Measurements from ENCODE around the gene DNM3. TPM values are rescaled to one million over a fixed set of nuclear protein-coding genes. Genes with fewer than 3 reads are reported as not detected.
"Not testable (repeated sequence)": the region's sequence is repeated elsewhere in the genome, so short reads cannot be mapped to it uniquely, and the experiment has no call there.

Gene DNM3
- total RNA-seq, 2 experiments from 2014 or later = 1.5 to 1.6 TPM

GRCh38 chr1:172055816-172056419 lies 214.6 kb downstream of the DNM3 start:
- H3K9me3 Mint-ChIP-seq (ENCODE audit: insufficient read depth); CTCF ChIA-PET; H3K4me3 Mint-ChIP-seq; H3K4me1 Mint-ChIP-seq (ENCODE audit: low read depth); H3K27ac Mint-ChIP-seq; ATAC-seq; H3K36me3 Mint-ChIP-seq (ENCODE audit: low read depth); H3K27me3 Mint-ChIP-seq (ENCODE audit: low read depth); DNase-seq; POLR2A ChIA-PET: not testable (repeated sequence)

GRCh38 chr1:172068334-172068733 lies 227.0 kb downstream of the DNM3 start:
- POLR2A ChIA-PET = no interaction called here
- ATAC-seq (no peak), DNase-seq (no peak)
- CTCF ChIA-PET = no interaction called here
- no peaks in the 10 kb centered on the region for H3K36me3 Mint-ChIP-seq (ENCODE audit: low read depth)
- no peak overlapping the region for H3K4me3 Mint-ChIP-seq
- H3K27ac Mint-ChIP-seq = no peak overlapping the region
- H3K4me1 Mint-ChIP-seq (ENCODE audit: low read depth) = no peaks in the 10 kb centered on the region
- H3K27me3 Mint-ChIP-seq (ENCODE audit: low read depth) = no peaks in the 10 kb centered on the region
- H3K9me3 Mint-ChIP-seq (ENCODE audit: insufficient read depth) = no peaks in the 10 kb centered on the region

- ChIA-PET POLR2A (no interaction called here), CTCF (no interaction called here)
- no peaks in the 10 kb centered on the region for H3K36me3 Mint-ChIP-seq (ENCODE audit: low read depth)
- no peak overlapping the region for H3K27ac Mint-ChIP-seq
- ATAC-seq (no peak), DNase-seq (no peak)
- no peaks in the 10 kb centered on the region for H3K27me3 Mint-ChIP-seq (ENCODE audit: low read depth)
- H3K4me3 Mint-ChIP-seq = no peak overlapping the region
- H3K4me1 Mint-ChIP-seq (ENCODE audit: low read depth) = no peaks in the 10 kb centered on the region
- no peaks in the 10 kb centered on the region for H3K9me3 Mint-ChIP-seq (ENCODE audit: insufficient read depth)
Observed at GRCh38 chr1:172069051-172069450, 227.8 kb downstream of the DNM3 start.

GRCh38 chr1:172069534-172069933 lies 228.2 kb downstream of the DNM3 start:
- no peak overlapping the region for H3K27ac Mint-ChIP-seq
- no peaks in the 10 kb centered on the region for H3K27me3 Mint-ChIP-seq (ENCODE audit: low read depth)
- ATAC-seq = no peak
- no peaks in the 10 kb centered on the region for H3K9me3 Mint-ChIP-seq (ENCODE audit: insufficient read depth)
- DNase-seq = no peak
- CTCF ChIA-PET = no interaction called here
- no peaks in the 10 kb centered on the region for H3K4me1 Mint-ChIP-seq (ENCODE audit: low read depth)
- H3K36me3 Mint-ChIP-seq (ENCODE audit: low read depth) = no peaks in the 10 kb centered on the region
- H3K4me3 Mint-ChIP-seq = no peak overlapping the region
- POLR2A ChIA-PET = no interaction called here

GRCh38 chr1:172070055-172070454 lies 228.8 kb downstream of the DNM3 start:
- DNase-seq (no peak), ATAC-seq (no peak)
- H3K9me3 Mint-ChIP-seq (ENCODE audit: insufficient read depth) = no peaks in the 10 kb centered on the region
- no peak overlapping the region for H3K4me3 Mint-ChIP-seq
- ChIA-PET CTCF (interaction anchor here (0.7 kb wide), 1 partner anchor 68 kb away, joined by 3 read pairs; no protein-coding TSS in a partner anchor), POLR2A (no interaction called here)
- H3K4me1 Mint-ChIP-seq (ENCODE audit: low read depth) = no peaks in the 10 kb centered on the region
- H3K27ac Mint-ChIP-seq = no peak overlapping the region
- H3K27me3 Mint-ChIP-seq (ENCODE audit: low read depth) = no peaks in the 10 kb centered on the region
- H3K36me3 Mint-ChIP-seq (ENCODE audit: low read depth) = no peaks in the 10 kb centered on the region

GRCh38 chr1:172071746-172072145 lies 230.4 kb downstream of the DNM3 start:
- Mint-ChIP-seq H3K27ac (no peak overlapping the region), H3K4me1 (ENCODE audit: low read depth) (no peaks in the 10 kb centered on the region), H3K27me3 (ENCODE audit: low read depth) (peaks cover 3% of the 10 kb centered on the region), H3K9me3 (ENCODE audit: insufficient read depth) (no peaks in the 10 kb centered on the region), H3K4me3 (no peak overlapping the region), H3K36me3 (ENCODE audit: low read depth) (no peaks in the 10 kb centered on the region)
- ATAC-seq = no peak
- CTCF ChIA-PET = interaction anchor here (0.7 kb wide), 1 partner anchor 19 kb away, joined by 3 read pairs; no protein-coding TSS in a partner anchor
- DNase-seq = no peak
- POLR2A ChIA-PET = no interaction called here

- H3K9me3 Mint-ChIP-seq (ENCODE audit: insufficient read depth); H3K36me3 Mint-ChIP-seq (ENCODE audit: low read depth); H3K4me3 Mint-ChIP-seq; POLR2A ChIA-PET; H3K27ac Mint-ChIP-seq; H3K4me1 Mint-ChIP-seq (ENCODE audit: low read depth); ATAC-seq; CTCF ChIA-PET; DNase-seq: not testable (repeated sequence)
- H3K27me3 Mint-ChIP-seq (ENCODE audit: low read depth) = peaks cover 11% of the 10 kb centered on the region
Observed at GRCh38 chr1:172079859-172080258, 238.6 kb downstream of the DNM3 start.

- POLR2A ChIA-PET = no interaction called here
- CTCF ChIA-PET = no interaction called here
- ATAC-seq (no peak), DNase-seq (no peak)
- H3K36me3 Mint-ChIP-seq (ENCODE audit: low read depth) = no peaks in the 10 kb centered on the region
- H3K27me3 Mint-ChIP-seq (ENCODE audit: low read depth) = peaks cover 3% of the 10 kb centered on the region
- no peaks in the 10 kb centered on the region for H3K9me3 Mint-ChIP-seq (ENCODE audit: insufficient read depth)
- no peaks in the 10 kb centered on the region for H3K4me1 Mint-ChIP-seq (ENCODE audit: low read depth)
- H3K4me3 Mint-ChIP-seq = no peak overlapping the region
- H3K27ac Mint-ChIP-seq = no peak overlapping the region
Observed at GRCh38 chr1:172083191-172083590, 241.9 kb downstream of the DNM3 start.

GRCh38 chr1:172084876-172085275 lies 243.6 kb downstream of the DNM3 start:
- ChIA-PET POLR2A (no interaction called here), CTCF (no interaction called here)
- H3K4me1 Mint-ChIP-seq (ENCODE audit: low read depth) = peaks cover under 1% of the 10 kb centered on the region
- DNase-seq (no peak), ATAC-seq (no peak)
- H3K27me3 Mint-ChIP-seq (ENCODE audit: low read depth) = no peaks in the 10 kb centered on the region
- H3K27ac Mint-ChIP-seq = no peak overlapping the region
- no peaks in the 10 kb centered on the region for H3K36me3 Mint-ChIP-seq (ENCODE audit: low read depth)
- no peak overlapping the region for H3K4me3 Mint-ChIP-seq
- H3K9me3 Mint-ChIP-seq (ENCODE audit: insufficient read depth) = no peaks in the 10 kb centered on the region

GRCh38 chr1:172085317-172085716 lies 244.0 kb downstream of the DNM3 start:
- Mint-ChIP-seq H3K4me3 (no peak overlapping the region), H3K27ac (no peak overlapping the region), H3K9me3 (ENCODE audit: insufficient read depth) (no peaks in the 10 kb centered on the region), H3K4me1 (ENCODE audit: low read depth) (peaks cover 5% of the 10 kb centered on the region), H3K27me3 (ENCODE audit: low read depth) (no peaks in the 10 kb centered on the region), H3K36me3 (ENCODE audit: low read depth) (no peaks in the 10 kb centered on the region)
- CTCF ChIA-PET = no interaction called here
- ATAC-seq (no peak), DNase-seq (no peak)
- POLR2A ChIA-PET = no interaction called here

GRCh38 chr1:172086137-172086536 lies 244.8 kb downstream of the DNM3 start:
- H3K4me1 Mint-ChIP-seq (ENCODE audit: low read depth) = peaks cover 6% of the 10 kb centered on the region
- ATAC-seq = no peak
- POLR2A ChIA-PET = no interaction called here
- CTCF ChIA-PET = interaction anchor here (1.0 to 1.2 kb wide), 2 partner anchors 341 to 344 kb away, joined by 3 read pairs; no protein-coding TSS in a partner anchor
- no peaks in the 10 kb centered on the region for H3K9me3 Mint-ChIP-seq (ENCODE audit: insufficient read depth)
- H3K36me3 Mint-ChIP-seq (ENCODE audit: low read depth) = no peaks in the 10 kb centered on the region
- H3K4me3 Mint-ChIP-seq = no peak overlapping the region
- H3K27me3 Mint-ChIP-seq (ENCODE audit: low read depth) = no peaks in the 10 kb centered on the region
- DNase-seq = no peak
- no peak overlapping the region for H3K27ac Mint-ChIP-seq

- H3K27me3 Mint-ChIP-seq (ENCODE audit: low read depth) = peaks cover 3% of the 10 kb centered on the region
- H3K36me3 Mint-ChIP-seq (ENCODE audit: low read depth) = no peaks in the 10 kb centered on the region
- ATAC-seq (no peak), DNase-seq (no peak)
- no peaks in the 10 kb centered on the region for H3K9me3 Mint-ChIP-seq (ENCODE audit: insufficient read depth)
- H3K4me1 Mint-ChIP-seq (ENCODE audit: low read depth) = peaks cover 6% of the 10 kb centered on the region
- H3K4me3 Mint-ChIP-seq = no peak overlapping the region
- CTCF ChIA-PET = no interaction called here
- no peak overlapping the region for H3K27ac Mint-ChIP-seq
- POLR2A ChIA-PET = no interaction called here
Observed at GRCh38 chr1:172088256-172088655, 247.0 kb downstream of the DNM3 start.
